Esophagus squamous epithelium (tissue), 5 donors: Measurements from ENCODE around the gene RNF121. TPM values are rescaled to one million over a fixed set of nuclear protein-coding genes. Genes with fewer than 3 reads are reported as not detected.

Source experiments
- DNase-seq: peaks from one replicate; lab custom pipeline; 2025; lab: John Stamatoyannopoulos, UW
- H3K27ac ChIP-seq, 4 donors: fragments of 200-600 bp; sonication (generic); one replicate each; pipeline ENCODE4 v1.5.1; 2016 to 2019; ENCODE audit warnings: mild to moderate bottlenecking in 1 of 4
- H3K27me3 ChIP-seq, 4 donors: fragments of 200-600 bp; sonication (generic); 1 replicate in 3 of 4; 2 replicates in 1 of 4; pipeline versions ENCODE4 v1.5.1 to v1.6.0; 2017 to 2021; ENCODE audit warnings: antibody characterized with exemption in 1 of 4
- H3K36me3 ChIP-seq, 3 donors: fragments of 200-600 bp; sonication (generic); one replicate each; pipeline ENCODE4 v1.5.1; 2016 to 2019
- H3K4me1 ChIP-seq, 3 donors: fragments of 200-600 bp; sonication (generic); one replicate each; pipeline ENCODE4 v1.5.1; 2017 to 2019
- H3K4me3 ChIP-seq, 4 donors: fragments of 200-600 bp; sonication (generic); 1 replicate in 3 of 4; 2 replicates in 1 of 4; pipeline ENCODE4 v1.5.1; 2016 to 2019; ENCODE audit warnings: mild to moderate bottlenecking in 2 of 4, moderate library complexity in 1 of 4
- H3K9me3 ChIP-seq, 3 donors: fragments of 200-600 bp; sonication (generic); one replicate each; pipeline ENCODE4 v1.5.1; 2016 to 2019
- CTCF ChIP-seq, 6 experiments: fragments of 450-650 bp in 4 of 6; fragments of 200-600 bp in 2 of 6; sonication (generic) in 2 of 6; IDR thresholded peaks; one replicate each; pipeline ENCODE4 v1.5.1; 2016 to 2019; ENCODE audit warnings: antibody characterized with exemption in 6 of 6, mild to moderate bottlenecking in 4 of 6, moderate library complexity in 4 of 6
- POLR2A ChIP-seq, 4 donors: fragments of 450-650 bp; IDR thresholded peaks; one replicate each; pipeline ENCODE4 v1.6.1; 2017; ENCODE audit warnings: antibody characterized with exemption in 4 of 4, mild to moderate bottlenecking in 4 of 4, moderate library complexity in 3 of 4
- WGBS, 2 donors: methylation state at CpG; one replicate each; pipeline ENCODE4 v1.1.5; 2018; 5-methylcytosine and 5-hydroxymethylcytosine counted together
- intact Hi-C: fragments of 100-400 bp; cut with DNase I; formaldehyde crosslinking; loops from one replicate; pipeline ENCODE4 v1.15.0; 2022
- total RNA-seq, 4 donors: library from RNA; depleted of rRNA; stranded (reverse); fragments of >200 nt; gene quantifications; one replicate each; pipeline ENCODE4 v1.1.0, GENCODE V29; 2016
- donor health status: DM: yes; HTN: yes; CAD: no.

RNF121 gene
- total RNA-seq, 4 donors from 2014 or later, result 10.9 to 17.6 (median 16.3) TPM

- H3K27ac ChIP-seq, result no peak overlapping the region
- no peak overlapping the region for H3K4me3 ChIP-seq
- DNase-seq, result no peak
- 80% methylated on average over 3 of the region's 3 CpGs for WGBS, 2 donors
- peaks cover 0 to 4% (median 0%) of the 10 kb centered on the region in 3 donors for H3K4me1 ChIP-seq
- TF ChIP-seq POLR2A (IDR thresholded peaks at IDR 0.05) (no peak), CTCF (IDR thresholded peaks at IDR 0.05) (no peak)
- H3K9me3 ChIP-seq, result no peaks in the 10 kb centered on the region
- peaks cover 0 to 51% (median 0%) of the 10 kb centered on the region in 3 donors for H3K36me3 ChIP-seq
- no peaks in the 10 kb centered on the region for H3K27me3 ChIP-seq
- intact Hi-C loops, result loop anchor here (10.0 kb wide), 1 partner anchor 435 kb away; no protein-coding TSS in a partner anchor
These were observed 50.8 kb downstream of the RNF121 start for GRCh38 chr11:71979602-71980001.

- TF ChIP-seq CTCF (IDR thresholded peaks at IDR 0.05) (no peak), POLR2A (IDR thresholded peaks at IDR 0.05) (no peak)
- Histone ChIP-seq H3K27ac (no peak overlapping the region), H3K36me3 (peaks cover 0 to 37% (median 8%) of the 10 kb centered on the region in 3 donors), H3K27me3 (no peaks in the 10 kb centered on the region), H3K4me3 (no peak overlapping the region), H3K9me3 (no peaks in the 10 kb centered on the region), H3K4me1 (peaks cover 0 to 12% (median 0%) of the 10 kb centered on the region in 3 donors)
- WGBS, 2 donors, result 84 to 85% methylated on average over 1 of the region's 2 CpGs
- intact Hi-C loops, result no loop called here
- DNase-seq, result no peak
These were observed 57.3 kb downstream of the RNF121 start for GRCh38 chr11:71986131-71986530.

- Histone ChIP-seq H3K27me3 (no peaks in the 10 kb centered on the region), H3K4me3 (no peak overlapping the region), H3K27ac (peak overlapping the region in 2 of 4 donors; percentile 12 to 26), H3K36me3 (peaks cover 0 to 42% (median 8%) of the 10 kb centered on the region in 3 donors), H3K4me1 (peaks cover 0 to 12% (median 0%) of the 10 kb centered on the region in 3 donors), H3K9me3 (no peaks in the 10 kb centered on the region)
- WGBS, 2 donors, result 31 to 43% methylated on average over 2 of the region's 2 CpGs
- no peak for TF ChIP-seq POLR2A (IDR thresholded peaks at IDR 0.05)
- no peak for TF ChIP-seq CTCF (IDR thresholded peaks at IDR 0.05)
- intact Hi-C loops, result no loop called here
- no peak for DNase-seq
These were observed 58.7 kb downstream of the RNF121 start for GRCh38 chr11:71987521-71987920.

GRCh38 chr11:71988050-71988449, 59.2 kb downstream of the RNF121 start:
- peak overlapping the region in 1 of 4 donors; percentile 29 for H3K27ac ChIP-seq
- TF ChIP-seq CTCF (IDR thresholded peaks at IDR 0.05) (no peak), POLR2A (IDR thresholded peaks at IDR 0.05) (no peak)
- intact Hi-C loops, result no loop called here

GRCh38 chr11:71990701-71991100, 61.9 kb downstream of the RNF121 start:
- peaks cover 0 to 12% (median 0%) of the 10 kb centered on the region in 3 donors for H3K4me1 ChIP-seq
- no peak overlapping the region for H3K27ac ChIP-seq
- H3K4me3 ChIP-seq, result no peak overlapping the region
- 61 to 75% methylated on average over 3 of the region's 3 CpGs for WGBS, 2 donors
- TF ChIP-seq CTCF (IDR thresholded peaks at IDR 0.05), result no peak
- TF ChIP-seq POLR2A (IDR thresholded peaks at IDR 0.05), result no peak
- H3K36me3 ChIP-seq, result peaks cover 0 to 46% (median 8%) of the 10 kb centered on the region in 3 donors
- no peak for DNase-seq
- H3K27me3 ChIP-seq, result no peaks in the 10 kb centered on the region
- intact Hi-C loops, result no loop called here
- no peaks in the 10 kb centered on the region for H3K9me3 ChIP-seq

More at GRCh38 chr11:71988050-71988449, 59.2 kb downstream of the RNF121 start:
- Histone ChIP-seq H3K9me3 (no peaks in the 10 kb centered on the region), H3K36me3 (peaks cover 0 to 39% (median 8%) of the 10 kb centered on the region in 3 donors), H3K4me1 (peaks cover 0 to 12% (median 0%) of the 10 kb centered on the region in 3 donors), H3K4me3 (no peak overlapping the region), H3K27me3 (no peaks in the 10 kb centered on the region)
- no peak for DNase-seq
- 28 to 52% methylated on average over 2 to 3 of the region's 3 CpGs for WGBS, 2 donors
